Stimulated activated CD8-positive, alpha-beta memory T cell treated with anti-CD3 and anti-CD28 coated beads, Interleukin-15, amount 100 ng/mL, for 1 hour (primary cell): Measurements from ENCODE around the gene TNNT1.

Source experiments
- DNase-seq: peaks from one replicate; pipeline ENCODE4 v3.0.0-alpha.2; 2020; ENCODE audit warnings: low read depth

Gene TNNT1

GRCh38 chr19:55088543-55089341, 60.3 kb downstream of the TNNT1 start:
- peak; percentile 77 for DNase-seq

GRCh38 chr19:55088021-55088451, 61.0 kb downstream of the TNNT1 start:
- DNase-seq, result no peak

- no peak for DNase-seq
Measured at GRCh38 chr19:55087542-55087901, 61.5 kb downstream of the TNNT1 start.

- DNase-seq, result peak; percentile 29
Measured at GRCh38 chr19:55086730-55087541, 62.1 kb downstream of the TNNT1 start.

GRCh38 chr19:55085923-55086715, 62.9 kb downstream of the TNNT1 start:
- no peak for DNase-seq

- no peak for DNase-seq
Measured at GRCh38 chr19:55084416-55084815, 64.6 kb downstream of the TNNT1 start.

- DNase-seq, result no peak
Measured at GRCh38 chr19:55083004-55083850, 65.8 kb downstream of the TNNT1 start.
